Putamen (tissue), 1 donor: ENCODE measurements around the gene HSPA5.
"Not testable (repeated sequence)": the region's sequence is repeated elsewhere in the genome, so short reads cannot be mapped to it uniquely, and the experiment has no call there.

Experiments used
- DNase-seq: peaks from one replicate; pipeline ENCODE4 v3.0.0-alpha.2; 2016; ENCODE audit warnings: low spot score

The HSPA5 gene

GRCh38 chr9:125241863-125242739, 958 bp upstream of the HSPA5 start:
- no peak for DNase-seq

- no peak for DNase-seq
Observed at GRCh38 chr9:125240649-125240999, 519 bp downstream of the HSPA5 start.

GRCh38 chr9:125239631-125240597, 1.2 kb downstream of the HSPA5 start:
- DNase-seq = no peak

DNA sequence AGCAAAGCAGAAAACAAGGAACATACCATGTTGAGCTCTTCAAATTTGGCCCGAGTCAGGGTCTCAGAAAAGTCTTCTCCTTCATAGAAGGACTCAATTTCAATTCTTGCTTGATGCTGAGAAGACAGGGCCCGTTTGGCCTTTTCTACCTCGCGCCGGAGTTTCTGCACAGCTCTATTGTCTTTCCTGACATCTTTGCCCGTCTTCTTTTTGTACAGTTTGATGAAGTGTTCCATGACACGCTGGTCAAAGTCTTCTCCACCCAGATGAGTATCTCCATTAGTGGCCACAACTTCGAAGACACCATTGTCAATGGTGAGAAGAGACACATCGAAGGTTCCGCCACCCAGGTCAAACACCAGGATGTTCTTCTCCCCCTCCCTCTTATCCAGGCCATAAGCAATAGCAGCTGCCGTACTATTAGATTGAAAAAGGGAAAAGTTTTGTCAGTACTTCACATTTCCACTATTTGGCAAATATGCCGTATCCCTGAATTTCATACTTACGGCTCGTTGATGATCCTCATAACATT, 2.2 kb downstream of the HSPA5 start:
- DNase-seq = no peak

DNA sequence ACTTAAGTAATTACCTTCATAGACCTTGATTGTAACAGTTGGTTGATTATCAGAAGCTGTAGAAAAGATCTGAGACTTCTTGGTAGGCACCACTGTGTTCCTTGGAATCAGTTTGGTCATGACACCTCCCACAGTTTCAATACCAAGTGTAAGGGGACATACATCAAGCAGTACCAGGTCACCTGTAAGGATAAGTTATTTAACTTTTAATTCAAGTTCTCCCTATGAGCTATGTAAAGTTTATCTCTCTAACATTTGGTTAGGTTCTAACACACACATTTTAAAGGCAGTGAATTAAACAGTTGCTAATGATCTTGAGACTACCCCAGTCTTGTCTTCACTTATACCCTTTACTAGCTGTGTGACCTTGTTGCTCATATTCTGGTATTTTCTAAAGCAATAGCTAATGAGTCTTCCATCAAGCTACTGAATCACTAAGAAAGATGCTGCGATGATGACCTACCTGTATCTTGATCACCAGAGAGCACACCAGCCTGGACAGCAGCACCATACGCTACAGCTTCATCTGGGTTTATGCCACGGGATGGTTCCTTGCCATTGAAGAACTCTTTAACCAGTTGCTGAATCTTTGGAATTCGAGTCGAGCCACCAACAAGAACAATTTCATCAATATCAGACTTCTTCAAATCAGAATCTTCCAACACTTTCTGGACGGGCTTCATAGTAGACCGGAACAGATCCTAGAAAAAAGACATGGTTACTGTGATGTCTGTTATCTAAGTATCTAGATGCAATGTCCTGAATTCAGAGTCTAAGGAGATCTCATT, 2.8 kb downstream of the HSPA5 start:
- DNase-seq = no peak

GRCh38 chr9:125236520-125237159, 4.5 kb downstream of the HSPA5 start:
- not testable (repeated sequence) for DNase-seq

DNA sequence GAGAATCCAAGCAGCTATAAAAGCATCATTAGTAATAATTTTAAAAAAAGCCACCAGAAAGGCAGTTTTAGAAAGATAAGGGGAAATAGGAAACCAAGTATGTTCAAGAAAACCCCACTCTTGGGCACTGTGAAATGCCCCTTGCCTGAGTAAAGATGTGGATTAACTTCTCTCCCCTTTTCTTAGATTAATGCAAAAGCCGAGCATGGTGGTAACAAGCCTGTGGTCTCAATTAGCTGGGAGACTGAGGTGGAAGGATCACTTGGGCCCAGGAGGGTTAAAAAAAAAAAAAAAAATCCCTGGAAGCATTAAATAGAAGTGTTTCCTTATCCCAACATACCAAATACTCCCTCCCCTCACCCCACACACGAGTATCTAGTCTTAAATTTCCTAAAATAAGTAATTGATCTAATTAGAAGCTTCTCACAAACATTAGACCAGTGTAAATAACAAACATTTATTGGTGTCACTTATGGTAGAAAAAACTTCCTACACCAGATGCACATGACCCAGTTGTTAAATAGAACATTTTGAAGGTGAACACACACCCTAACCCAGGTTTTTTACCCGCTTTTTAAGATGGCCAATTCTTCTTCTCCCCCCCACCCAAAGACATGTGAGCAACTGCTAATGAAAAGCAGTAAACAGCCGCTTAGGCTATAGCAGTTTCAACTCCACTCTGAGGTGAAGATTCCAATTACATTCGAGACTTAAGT, 5.2 kb downstream of the HSPA5 start:
- no peak for DNase-seq

GRCh38 chr9:125234099-125234498, 7.0 kb downstream of the HSPA5 start:
- not testable (repeated sequence) for DNase-seq

DNA sequence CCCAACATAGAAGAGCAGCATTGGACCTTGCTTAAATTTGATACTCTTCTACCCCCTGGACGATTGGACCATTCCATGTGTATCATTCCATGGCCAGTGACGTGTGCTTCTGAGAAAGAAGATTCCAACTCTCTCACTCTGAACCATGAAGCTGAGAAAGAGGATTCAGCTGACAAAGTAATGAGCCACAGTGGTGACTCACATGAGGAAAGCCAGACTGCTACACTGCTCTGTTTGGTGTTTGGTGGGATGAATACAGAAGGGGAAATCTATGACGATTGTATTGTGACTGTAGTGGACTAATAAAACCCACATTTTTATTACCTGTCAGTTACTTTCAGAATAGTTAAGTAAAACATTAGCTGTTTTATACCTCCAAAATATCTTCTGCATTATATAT, 7.5 kb downstream of the HSPA5 start:
- no peak for DNase-seq

GRCh38 chr9:125227761-125228160, 13.4 kb downstream of the HSPA5 start:
- DNase-seq = no peak

GRCh38 chr9:125224858-125225257, 16.3 kb downstream of the HSPA5 start:
- not testable (repeated sequence) for DNase-seq

- DNase-seq = peak; percentile 33
Observed at GRCh38 chr9:125218621-125219020, 22.5 kb downstream of the HSPA5 start.

DNA sequence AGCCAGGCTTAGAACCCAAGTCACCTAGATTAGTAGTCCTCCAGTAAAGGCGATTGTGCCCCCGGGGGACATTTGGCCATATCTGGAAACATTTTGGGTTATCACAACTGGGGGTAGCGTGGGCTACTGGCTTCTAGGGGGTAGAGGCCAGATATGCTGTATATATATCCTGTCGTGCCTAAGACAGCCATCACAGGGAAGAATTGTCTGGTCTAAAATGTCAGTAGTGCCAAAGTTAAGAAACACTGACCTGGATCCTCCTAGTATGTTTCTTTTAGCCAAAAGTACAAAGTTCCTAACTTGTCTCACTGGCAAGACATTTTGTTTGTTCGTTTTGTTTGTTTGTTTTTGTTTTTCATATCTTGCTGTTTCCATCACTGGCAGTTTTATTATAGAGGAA, 27.0 kb downstream of the HSPA5 start:
- DNase-seq = no peak

DNA sequence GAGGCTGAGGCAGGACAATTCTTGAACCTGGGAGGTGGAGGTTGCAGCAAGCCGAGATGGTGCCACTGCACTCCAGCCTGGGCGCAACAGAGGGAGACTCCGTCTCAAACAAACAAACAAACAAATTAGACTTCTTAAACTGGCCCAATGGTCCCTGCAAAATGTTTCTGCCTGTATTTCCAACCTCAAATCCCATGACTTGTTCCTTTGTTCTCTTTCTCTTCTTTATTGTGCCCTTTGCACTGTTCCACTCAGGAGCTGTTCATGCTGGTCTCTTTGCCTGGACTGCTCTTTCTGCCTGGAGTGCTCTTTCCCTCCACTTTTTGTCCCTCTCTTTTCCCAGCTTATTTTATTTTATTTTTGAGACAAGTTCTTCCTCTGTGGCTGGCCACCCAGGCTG, 36.7 kb downstream of the HSPA5 start:
- DNase-seq = no peak

- no peak for DNase-seq
Observed at GRCh38 chr9:125202846-125203618, 38.1 kb downstream of the HSPA5 start.

- peak; percentile 93 for DNase-seq
Observed at GRCh38 chr9:125200216-125201047, 40.7 kb downstream of the HSPA5 start, which contains the start of gene RABEPK. Gene RABEPK (plus strand): TSS chr9:125200542. CDS start chr9:125203014, 2,472 bp downstream.

DNA sequence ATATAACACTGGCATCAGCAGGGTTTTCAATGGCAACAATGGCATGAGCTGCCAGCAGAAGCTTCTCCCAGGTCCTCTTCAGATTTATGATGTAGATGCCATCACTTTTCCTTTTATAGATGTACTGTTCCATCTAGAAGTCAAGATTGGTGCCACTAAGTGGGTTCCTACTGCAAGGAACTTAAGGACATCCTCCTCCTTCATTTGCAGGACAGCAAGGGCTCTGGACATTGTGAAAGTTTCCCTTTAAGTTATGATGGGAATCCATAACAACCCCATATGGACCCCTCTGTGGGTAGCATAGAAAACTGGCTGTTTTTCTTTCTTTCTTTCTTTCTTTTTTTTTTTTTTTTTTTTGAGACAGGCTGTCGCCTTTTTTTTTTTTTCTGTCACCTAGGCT, 45.6 kb downstream of the HSPA5 start:
- not testable (repeated sequence) for DNase-seq

DNA sequence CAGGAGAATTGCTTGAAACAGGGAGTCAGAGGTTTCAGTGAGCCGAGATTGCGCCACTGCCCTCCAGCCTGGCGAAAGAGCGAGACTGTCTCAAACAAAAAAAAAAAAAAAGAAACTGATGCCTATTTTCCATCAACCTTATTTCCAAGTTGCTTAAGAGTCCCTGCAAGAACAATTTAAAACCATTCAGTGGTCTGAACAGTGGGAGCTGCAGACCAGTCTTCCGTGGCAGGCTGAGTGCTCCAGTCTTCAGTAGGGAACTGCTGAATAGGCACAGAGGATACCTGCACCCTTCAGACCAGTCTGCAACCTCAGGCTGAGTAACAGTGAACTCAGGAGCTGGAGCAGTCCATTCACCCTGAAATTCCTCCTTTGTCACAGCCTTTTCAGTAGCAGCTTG, 46.7 kb downstream of the HSPA5 start:
- not testable (repeated sequence) for DNase-seq

- DNase-seq = peak; percentile 18
Observed at GRCh38 chr9:125190361-125190801, 50.8 kb downstream of the HSPA5 start.
